GM19455 (cell line): ENCODE measurements around the gene PAFAH1B2.
"Not testable (repeated sequence)": the region's sequence is repeated elsewhere in the genome, so short reads cannot be mapped to it uniquely, and the experiment has no call there.

Source experiments
- ATAC-seq: cut with Tn5 transposase; IDR thresholded peaks from one replicate; pipeline ENCODE4 v1.9.1; 2021; ENCODE audit not compliant: unreplicated experiment

Gene PAFAH1B2

GRCh38 chr11:117172724-117173421 lies 28.8 kb downstream of the PAFAH1B2 start:
- no peak for ATAC-seq

GRCh38 chr11:117175104-117175503 lies 31.0 kb downstream of the PAFAH1B2 start:
- no peak for ATAC-seq

GRCh38 chr11:117175781-117176180 lies 31.7 kb downstream of the PAFAH1B2 start:
- no peak for ATAC-seq

GRCh38 chr11:117176186-117176585 lies 32.1 kb downstream of the PAFAH1B2 start:
- no peak for ATAC-seq

- ATAC-seq: no peak
Observed at GRCh38 chr11:117177534-117178209, 33.6 kb downstream of the PAFAH1B2 start.

- ATAC-seq: peak; percentile 89
Observed at GRCh38 chr11:117178210-117179034, 34.3 kb downstream of the PAFAH1B2 start, which contains the start of gene SIDT2. Gene SIDT2 (plus strand): TSS chr11:117178743. CDS start chr11:117179264, 521 bp downstream.

GRCh38 chr11:117179048-117179999 lies 35.2 kb downstream of the PAFAH1B2 start:
- ATAC-seq: peak; percentile 32

GRCh38 chr11:117180020-117180419 lies 35.9 kb downstream of the PAFAH1B2 start:
- no peak for ATAC-seq

- no peak for ATAC-seq
Observed at GRCh38 chr11:117180661-117181585, 36.8 kb downstream of the PAFAH1B2 start.

GRCh38 chr11:117181586-117182550 lies 37.8 kb downstream of the PAFAH1B2 start:
- ATAC-seq: no peak

GRCh38 chr11:117182551-117182935 lies 38.5 kb downstream of the PAFAH1B2 start:
- ATAC-seq: no peak

- not testable (repeated sequence) for ATAC-seq
Observed at GRCh38 chr11:117183178-117183577, 39.1 kb downstream of the PAFAH1B2 start.

- ATAC-seq: no peak
Observed at GRCh38 chr11:117183724-117184349, 39.8 kb downstream of the PAFAH1B2 start.

- ATAC-seq: no peak
Observed at GRCh38 chr11:117185736-117186430, 41.8 kb downstream of the PAFAH1B2 start.

- ATAC-seq: no peak
Observed at GRCh38 chr11:117186431-117186761, 42.3 kb downstream of the PAFAH1B2 start.

- no peak for ATAC-seq
Observed at GRCh38 chr11:117187007-117187406, 42.9 kb downstream of the PAFAH1B2 start.

GRCh38 chr11:117187428-117187798 lies 43.3 kb downstream of the PAFAH1B2 start:
- ATAC-seq: no peak
